Fibroblast of mammary gland (primary cell): ENCODE data around the gene HEPN1.

ENCODE experiments used
- DNase-seq: peaks from one replicate; pipeline ENCODE4 v3.0.0-alpha.2; 2010; ENCODE audit warnings: low read depth
- H3K4me3 ChIP-seq: 2 replicates; pipeline ENCODE4 v1.5.1; 2011; ENCODE audit warnings: low read depth, mild to moderate bottlenecking, low read length, moderate library complexity; ENCODE audit not compliant: control insufficient read depth
- TF ChIP-seq, protein P1 (sequence below): conservative IDR thresholded peaks from 2 replicates; pipeline ENCODE4 v1.5.1; 2011; ENCODE audit warnings: low read depth, low read length, inconsistent platforms; ENCODE audit not compliant: control insufficient read depth, insufficient read depth

The HEPN1 gene

DNA sequence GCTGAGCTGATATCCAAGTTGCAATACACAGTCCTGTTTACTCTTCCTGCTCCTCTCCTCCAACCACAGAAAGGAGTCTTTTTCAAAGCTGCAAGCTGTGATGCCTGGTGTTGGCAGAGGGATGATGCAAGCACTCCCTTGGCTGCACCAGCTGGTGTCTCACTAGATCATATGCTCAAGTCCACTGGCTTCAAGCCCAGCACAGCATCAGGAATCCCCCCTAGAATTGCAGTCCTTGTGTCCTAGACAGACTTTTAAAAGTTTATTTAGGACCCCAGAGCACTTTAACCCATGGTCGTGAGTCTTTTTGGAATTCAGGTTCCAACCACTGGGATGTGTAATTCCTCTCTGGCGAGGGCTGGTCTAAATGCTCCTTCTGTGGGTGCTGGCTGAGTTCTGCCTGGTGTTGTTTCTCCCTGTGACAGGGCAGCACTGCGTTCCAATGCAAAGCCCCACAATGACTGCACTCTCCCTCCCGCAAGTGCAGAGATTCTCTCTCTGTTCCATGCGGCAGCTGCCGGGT is 1.9 kb upstream of the HEPN1 start:
- no peak overlapping the region for H3K4me3 ChIP-seq
- TF ChIP-seq, protein P1, sequence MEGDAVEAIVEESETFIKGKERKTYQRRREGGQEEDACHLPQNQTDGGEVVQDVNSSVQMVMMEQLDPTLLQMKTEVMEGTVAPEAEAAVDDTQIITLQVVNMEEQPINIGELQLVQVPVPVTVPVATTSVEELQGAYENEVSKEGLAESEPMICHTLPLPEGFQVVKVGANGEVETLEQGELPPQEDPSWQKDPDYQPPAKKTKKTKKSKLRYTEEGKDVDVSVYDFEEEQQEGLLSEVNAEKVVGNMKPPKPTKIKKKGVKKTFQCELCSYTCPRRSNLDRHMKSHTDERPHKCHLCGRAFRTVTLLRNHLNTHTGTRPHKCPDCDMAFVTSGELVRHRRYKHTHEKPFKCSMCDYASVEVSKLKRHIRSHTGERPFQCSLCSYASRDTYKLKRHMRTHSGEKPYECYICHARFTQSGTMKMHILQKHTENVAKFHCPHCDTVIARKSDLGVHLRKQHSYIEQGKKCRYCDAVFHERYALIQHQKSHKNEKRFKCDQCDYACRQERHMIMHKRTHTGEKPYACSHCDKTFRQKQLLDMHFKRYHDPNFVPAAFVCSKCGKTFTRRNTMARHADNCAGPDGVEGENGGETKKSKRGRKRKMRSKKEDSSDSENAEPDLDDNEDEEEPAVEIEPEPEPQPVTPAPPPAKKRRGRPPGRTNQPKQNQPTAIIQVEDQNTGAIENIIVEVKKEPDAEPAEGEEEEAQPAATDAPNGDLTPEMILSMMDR: no peak
- DNase-seq: peak; percentile 73

DNA sequence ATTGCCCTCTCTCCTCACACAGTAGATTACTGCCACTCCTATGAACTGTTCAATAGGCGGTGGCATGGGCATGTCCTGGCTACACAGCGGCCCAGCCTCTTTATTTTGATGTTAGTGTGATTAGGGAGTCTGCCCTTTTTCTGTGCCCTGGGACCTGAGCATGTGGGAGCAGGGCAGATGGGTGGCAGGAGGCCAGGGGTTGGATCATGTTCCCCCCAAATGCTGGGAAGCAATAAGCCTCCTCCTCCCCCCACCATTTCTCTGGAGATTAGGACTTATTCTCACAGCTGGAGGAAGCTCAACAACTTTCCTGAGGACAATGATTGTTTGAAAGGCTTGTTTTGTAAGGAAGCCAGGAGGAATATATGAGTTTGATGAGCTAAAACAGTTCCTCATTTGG is 848 bp downstream of the HEPN1 start:
- no peak overlapping the region for H3K4me3 ChIP-seq
- no peak for DNase-seq
- TF ChIP-seq, protein P1: no peak

DNA sequence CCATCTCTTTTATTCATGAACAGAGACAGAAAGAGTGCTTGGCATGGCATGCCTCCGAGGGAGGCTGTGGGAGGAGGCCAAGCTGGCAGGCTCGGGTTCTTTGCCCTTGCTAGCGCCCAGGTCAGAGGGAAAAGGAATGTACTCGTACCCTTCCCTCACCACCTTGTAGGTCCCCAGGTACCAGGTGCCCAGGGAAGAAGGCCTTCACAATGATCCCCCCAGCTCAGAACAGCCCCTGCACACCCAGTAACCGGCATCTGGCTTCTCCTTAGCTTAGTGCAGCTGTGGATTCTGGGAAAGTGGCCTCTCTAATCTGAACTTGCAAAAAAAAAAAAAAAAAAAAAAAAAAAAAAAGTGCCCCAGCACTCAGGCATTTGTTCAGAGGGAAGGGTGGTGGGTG is 1.3 kb downstream of the HEPN1 start:
- H3K4me3 ChIP-seq: no peak overlapping the region
- TF ChIP-seq, protein P1: no peak

DNA sequence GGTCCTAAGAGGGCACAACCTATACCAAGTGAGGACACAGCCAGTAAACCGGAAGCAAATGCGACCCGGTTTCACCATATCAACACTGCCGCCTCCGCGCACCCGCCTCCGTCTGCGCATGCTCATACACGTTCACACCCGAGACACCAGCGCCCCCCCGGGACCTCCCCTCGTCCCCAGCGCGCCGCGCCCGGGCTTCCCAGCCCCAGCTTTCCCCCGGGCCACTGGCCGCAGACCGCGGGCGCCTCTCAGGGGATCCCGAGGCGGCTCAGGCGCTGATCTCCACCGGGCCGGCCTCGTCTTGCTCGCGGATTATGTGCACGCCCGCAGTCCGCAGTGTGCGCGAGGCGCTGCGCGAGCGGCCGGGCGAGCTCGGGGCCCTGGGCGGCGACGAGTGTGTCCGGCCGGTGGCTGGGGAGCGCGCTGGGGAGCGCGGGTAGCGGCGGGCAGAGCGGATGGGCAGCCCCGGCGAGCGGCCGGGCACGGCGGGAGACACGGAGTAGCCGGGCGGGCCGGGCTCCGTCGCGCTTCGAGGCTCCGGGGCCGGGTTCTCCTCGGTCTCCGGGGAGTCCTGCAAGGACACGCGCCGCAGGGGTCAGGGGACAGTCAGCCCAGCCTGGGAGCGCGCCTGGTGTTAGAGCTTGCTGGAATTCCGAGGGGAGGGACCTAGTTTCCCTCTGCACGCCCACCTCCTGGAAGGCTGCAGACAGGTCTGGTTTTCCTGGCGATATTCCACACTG is 2.0 kb downstream of the HEPN1 start:
- TF ChIP-seq, protein P1: no peak
- peak; percentile 55 for DNase-seq
- no peak overlapping the region for H3K4me3 ChIP-seq

More for the DNA sequence above, 1.3 kb downstream of the HEPN1 start:
- DNase-seq: no peak

DNA sequence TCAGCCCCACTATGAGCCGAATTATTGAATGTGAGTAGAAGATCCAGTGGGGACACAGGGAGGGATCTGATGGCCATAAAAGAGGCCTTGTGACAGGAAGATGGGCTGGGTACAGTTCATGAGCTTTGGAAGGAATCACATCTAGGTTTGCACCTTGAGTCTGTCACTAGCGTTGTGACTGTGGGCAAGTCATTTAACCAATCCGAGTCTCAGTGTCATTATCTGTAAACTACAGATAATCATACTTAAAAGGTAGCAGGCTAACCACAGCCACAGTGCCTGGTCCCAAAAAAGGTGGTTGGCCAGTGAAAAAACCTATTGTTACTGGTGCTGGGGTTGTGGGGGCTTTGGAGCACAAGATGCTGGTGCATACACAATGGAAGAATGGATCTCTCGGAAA is 3.8 kb downstream of the HEPN1 start:
- TF ChIP-seq, protein P1: no peak
- no peak overlapping the region for H3K4me3 ChIP-seq
- no peak for DNase-seq

DNA sequence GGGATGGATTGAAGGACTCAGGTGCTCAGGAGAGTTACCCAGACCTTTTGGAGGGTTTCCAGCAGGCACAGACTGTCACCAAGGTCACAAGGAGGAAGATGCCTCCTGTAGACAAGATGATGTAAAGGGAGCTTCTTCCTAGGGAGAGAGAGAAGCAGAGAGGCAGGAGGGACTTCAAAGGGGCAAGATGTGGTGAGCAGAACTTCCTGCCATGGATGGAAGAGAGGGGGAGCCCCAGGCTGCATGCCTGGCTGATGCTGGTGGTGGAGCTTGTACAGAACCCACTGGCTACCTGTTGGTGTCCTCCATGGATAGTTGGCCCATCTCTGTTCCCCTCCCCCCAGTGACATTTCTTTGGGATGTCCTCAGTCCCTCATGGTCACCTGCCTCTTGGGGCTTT is 4.2 kb downstream of the HEPN1 start:
- TF ChIP-seq, protein P1: no peak

More for the DNA sequence above, 4.2 kb downstream of the HEPN1 start:
- H3K4me3 ChIP-seq: no peak overlapping the region
- no peak for DNase-seq
